Astrocyte (in vitro differentiated cells and primary cell): ENCODE measurements around the gene BLTP2. TPM values are rescaled to one million over a fixed set of nuclear protein-coding genes. Genes with fewer than 3 reads are reported as not detected.

Source experiments
- total RNA-seq: library from RNA; stranded (reverse); gene quantifications from 2 replicates; pipeline ENCODE4 v1.2.1, GENCODE V29; 2021

The BLTP2 gene
- total RNA-seq, 1 donor from 2014 or later, result 133 TPM

Other genes with a start within 250 kb of the BLTP2 start
- 7.4 and 7.9 TPM in 2 replicates for gene SLC46A1, start 238.9 kb downstream of the BLTP2 start, total RNA-seq
- gene SLC13A2, start 171.5 kb downstream of the BLTP2 start, total RNA-seq, result not detected in 2 replicates
- not detected in 2 replicates for gene FOXN1, start 138.8 kb downstream of the BLTP2 start, total RNA-seq
- gene UNC119, start 92.5 kb downstream of the BLTP2 start, total RNA-seq, result 23.1 and 27.7 TPM in 2 replicates
- gene PIGS, start 73.6 kb downstream of the BLTP2 start, total RNA-seq, result 71.5 and 88.2 TPM in 2 replicates
- 10.3 and 11.7 TPM in 2 replicates for gene ALDOC, start 68.3 kb downstream of the BLTP2 start, total RNA-seq
- 7.0 and 8.7 TPM in 2 replicates for gene SPAG5, start 46.1 kb downstream of the BLTP2 start, total RNA-seq
- gene RSKR, start 31.0 kb downstream of the BLTP2 start, total RNA-seq, result 10.4 and 13.5 TPM in 2 replicates
- 71.2 and 73.3 TPM in 2 replicates for gene SDF2, start 16.7 kb upstream of the BLTP2 start, total RNA-seq
- gene SUPT6H, start 17.0 kb upstream of the BLTP2 start, total RNA-seq, result 90.1 and 95.9 TPM in 2 replicates
- gene PROCA1, start 66.7 kb upstream of the BLTP2 start, total RNA-seq, result 2.7 and 3.4 TPM in 2 replicates
- gene RAB34, start 72.7 kb upstream of the BLTP2 start, total RNA-seq, result 145 and 150 TPM in 2 replicates
- 901 and 1,068 TPM in 2 replicates for gene RPL23A, start 74.8 kb upstream of the BLTP2 start, total RNA-seq
- gene TLCD1, start 81.1 kb upstream of the BLTP2 start, total RNA-seq, result 24.6 and 25.1 TPM in 2 replicates
- 4.3 TPM in 2 replicates for gene NEK8, start 83.6 kb upstream of the BLTP2 start, total RNA-seq
- 132 and 143 TPM in 2 replicates for gene TRAF4, start 98.9 kb upstream of the BLTP2 start, total RNA-seq
- gene FAM222B, start 197.6 kb upstream of the BLTP2 start, total RNA-seq, result 51.4 and 53.0 TPM in 2 replicates
- gene ERAL1, start 209.9 kb upstream of the BLTP2 start, total RNA-seq, result 38.2 and 38.4 TPM in 2 replicates